ENCODE measurements around the gene TROAP.

DNA sequence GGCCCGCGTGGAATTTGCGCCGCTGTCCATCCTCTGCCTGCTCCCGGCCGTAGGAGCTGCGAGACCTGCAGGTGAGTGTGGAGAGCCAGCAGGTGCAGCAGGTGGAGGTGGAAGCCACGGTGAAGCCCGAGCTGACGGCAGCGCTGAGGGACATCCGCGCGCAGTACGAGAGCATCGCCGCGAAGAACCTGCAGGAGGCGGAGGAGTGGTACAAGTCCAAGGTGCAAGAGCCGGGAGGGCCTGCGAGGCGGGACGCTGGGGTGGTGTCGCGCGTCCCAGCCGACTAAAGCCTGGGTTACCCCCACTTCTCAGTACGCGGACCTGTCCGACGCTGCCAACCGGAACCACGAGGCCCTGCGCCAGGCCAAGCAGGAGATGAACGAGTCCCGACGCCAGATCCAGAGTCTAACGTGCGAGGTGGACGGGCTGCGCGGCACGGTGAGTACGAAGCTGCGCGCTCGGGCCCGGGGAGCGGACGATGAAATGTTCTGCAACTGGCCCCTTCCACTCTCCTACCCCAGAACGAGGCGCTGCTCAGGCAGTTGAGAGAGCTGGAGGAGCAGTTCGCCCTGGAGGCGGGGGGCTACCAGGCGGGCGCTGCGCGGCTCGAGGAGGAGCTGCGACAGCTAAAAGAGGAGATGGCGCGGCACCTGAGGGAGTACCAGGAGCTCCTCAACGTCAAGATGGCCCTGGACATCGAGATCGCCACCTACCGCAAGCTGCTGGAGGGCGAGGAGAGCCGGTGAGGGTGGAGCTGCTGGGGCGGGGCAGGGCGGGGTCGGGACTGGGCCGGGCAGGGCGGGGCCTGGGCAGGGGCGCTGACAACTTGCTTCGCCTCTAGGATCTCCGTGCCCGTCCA, 26.0 kb upstream of the TROAP start:
- peak; percentile 97 for TF ChIP-seq EZH2 (IDR thresholded peaks at IDR 0.05)
- TF ChIP-seq, protein P1, sequence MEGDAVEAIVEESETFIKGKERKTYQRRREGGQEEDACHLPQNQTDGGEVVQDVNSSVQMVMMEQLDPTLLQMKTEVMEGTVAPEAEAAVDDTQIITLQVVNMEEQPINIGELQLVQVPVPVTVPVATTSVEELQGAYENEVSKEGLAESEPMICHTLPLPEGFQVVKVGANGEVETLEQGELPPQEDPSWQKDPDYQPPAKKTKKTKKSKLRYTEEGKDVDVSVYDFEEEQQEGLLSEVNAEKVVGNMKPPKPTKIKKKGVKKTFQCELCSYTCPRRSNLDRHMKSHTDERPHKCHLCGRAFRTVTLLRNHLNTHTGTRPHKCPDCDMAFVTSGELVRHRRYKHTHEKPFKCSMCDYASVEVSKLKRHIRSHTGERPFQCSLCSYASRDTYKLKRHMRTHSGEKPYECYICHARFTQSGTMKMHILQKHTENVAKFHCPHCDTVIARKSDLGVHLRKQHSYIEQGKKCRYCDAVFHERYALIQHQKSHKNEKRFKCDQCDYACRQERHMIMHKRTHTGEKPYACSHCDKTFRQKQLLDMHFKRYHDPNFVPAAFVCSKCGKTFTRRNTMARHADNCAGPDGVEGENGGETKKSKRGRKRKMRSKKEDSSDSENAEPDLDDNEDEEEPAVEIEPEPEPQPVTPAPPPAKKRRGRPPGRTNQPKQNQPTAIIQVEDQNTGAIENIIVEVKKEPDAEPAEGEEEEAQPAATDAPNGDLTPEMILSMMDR (IDR thresholded peaks at IDR 0.05): peak; percentile 23
- TF ChIP-seq EZH2phosphoT487 (IDR thresholded peaks at IDR 0.05): peak; percentile 82

All from neural progenitor cell (in vitro differentiated cells).